Mononuclear cell (primary cell): Measurements from ENCODE around the gene LSM2. TPM values are rescaled to one million over a fixed set of nuclear protein-coding genes. Genes with fewer than 3 reads are reported as not detected.

Experiments used
- H3K27me3 ChIP-seq: 2 replicates; pipeline ENCODE4 v1.6.0; 2011; ENCODE audit warnings: low read length, control low read depth; ENCODE audit not compliant: insufficient read depth
- H3K4me1 ChIP-seq: 2 replicates; pipeline ENCODE4 v1.5.1; 2011; ENCODE audit warnings: mild to moderate bottlenecking, low read length, control low read depth; ENCODE audit not compliant: insufficient read depth
- H3K4me3 ChIP-seq: 2 replicates; pipeline ENCODE4 v1.5.1; 2011; ENCODE audit warnings: mild to moderate bottlenecking, low read length, moderate library complexity
- H3K9me3 ChIP-seq: 2 replicates; pipeline ENCODE4 v1.5.1; 2011; ENCODE audit warnings: low read depth, mild to moderate bottlenecking, control low read depth, low read length
- total RNA-seq: library from RNA; depleted of rRNA; stranded (reverse); fragments of >200 nt; gene quantifications from one replicate; pipeline ENCODE4 v1.2.3, GENCODE V29; 2012

The LSM2 gene
- total RNA-seq, 1 donor: 15.4 TPM

DNA sequence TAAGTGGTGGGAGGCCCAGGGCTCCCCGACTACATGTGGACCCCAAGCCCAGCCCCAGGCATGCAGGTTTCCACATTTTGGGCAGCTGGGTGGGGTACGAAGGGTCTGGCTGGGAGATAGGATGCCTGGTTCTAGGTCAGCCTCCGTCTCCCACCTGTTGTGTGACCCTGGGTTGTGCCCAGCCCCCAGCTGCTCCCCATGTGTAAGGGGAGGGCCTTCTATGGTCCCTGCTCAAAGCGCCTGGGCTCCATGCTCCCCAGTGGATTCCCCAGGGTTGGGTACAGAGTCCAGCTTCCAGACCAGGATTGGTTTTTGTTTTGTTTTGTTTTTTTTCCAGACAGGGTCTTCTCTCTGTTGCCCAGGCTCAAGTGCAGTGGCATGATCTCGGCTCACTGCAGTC is 28.6 kb downstream of the LSM2 start:
- Histone ChIP-seq H3K4me3 (no peak overlapping the region), H3K4me1 (peaks cover 20% of the 10 kb centered on the region), H3K9me3 (no peaks in the 10 kb centered on the region), H3K27me3 (no peaks in the 10 kb centered on the region)

DNA sequence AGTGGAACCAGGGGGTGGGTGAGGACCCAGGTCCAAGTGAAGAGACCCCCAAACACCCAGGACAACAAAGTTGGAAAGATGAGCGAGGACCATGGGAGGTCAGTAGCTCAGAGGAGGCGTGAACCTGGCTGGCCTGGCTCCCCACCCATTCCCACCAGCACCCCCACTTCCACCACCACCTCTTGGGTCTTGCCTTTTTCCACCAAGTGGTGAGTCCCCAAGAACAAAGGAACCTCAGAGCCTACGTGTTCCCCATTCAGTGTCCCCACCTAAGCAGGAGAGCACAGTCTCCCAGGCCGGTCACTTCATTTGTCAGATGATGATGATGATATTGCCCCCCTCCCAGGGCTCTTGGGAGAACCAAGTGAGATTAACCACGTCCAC is 29.1 kb downstream of the LSM2 start:
- no peaks in the 10 kb centered on the region for H3K27me3 ChIP-seq
- H3K9me3 ChIP-seq: no peaks in the 10 kb centered on the region
- peaks cover 26% of the 10 kb centered on the region for H3K4me1 ChIP-seq
- no peak overlapping the region for H3K4me3 ChIP-seq

DNA sequence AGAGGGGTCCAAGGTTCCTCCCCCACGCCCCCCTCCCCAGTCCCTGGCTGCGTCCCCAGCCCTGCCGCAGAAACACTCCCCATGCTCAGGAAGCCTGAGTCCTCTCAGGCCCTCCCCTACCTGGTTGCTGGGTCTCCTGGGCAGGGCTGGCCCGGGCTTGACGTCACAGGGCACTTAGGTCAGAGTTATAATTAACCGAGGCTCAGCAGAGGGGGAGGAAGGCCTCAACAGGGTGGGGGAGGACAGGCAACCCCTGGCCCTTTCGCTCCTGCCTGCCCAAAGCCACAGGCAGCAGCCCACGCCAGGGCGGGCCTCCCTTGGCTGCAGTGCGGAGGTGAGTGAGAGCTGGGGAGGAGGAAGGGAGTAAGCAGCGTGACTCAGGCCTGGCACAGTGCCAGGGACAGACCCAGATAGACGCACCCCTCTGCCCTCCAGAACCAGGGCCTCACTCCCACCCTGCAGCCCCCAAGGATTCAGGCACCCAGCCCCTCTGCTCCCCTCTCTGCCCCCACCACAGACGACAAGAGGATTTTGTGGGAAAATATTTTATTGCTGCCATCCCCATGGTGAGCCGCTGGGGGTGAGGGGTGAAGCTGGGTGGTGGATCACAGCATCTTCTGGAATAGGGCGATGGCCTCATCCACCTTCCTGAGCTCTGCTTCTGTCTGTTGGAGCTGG is 29.6 kb downstream of the LSM2 start, which contains the start of gene VWA7:
VWA7 (minus strand) TSS at position 340 of the 678 bp plus-strand sequence. CDS start 549 bp downstream, outside the sequence.
- H3K9me3 ChIP-seq: no peaks in the 10 kb centered on the region
- peaks cover 30% of the 10 kb centered on the region for H3K4me1 ChIP-seq
- no peak within 1 kb of the TSS for H3K4me3 ChIP-seq
- no peaks in the 10 kb centered on the region for H3K27me3 ChIP-seq

DNA sequence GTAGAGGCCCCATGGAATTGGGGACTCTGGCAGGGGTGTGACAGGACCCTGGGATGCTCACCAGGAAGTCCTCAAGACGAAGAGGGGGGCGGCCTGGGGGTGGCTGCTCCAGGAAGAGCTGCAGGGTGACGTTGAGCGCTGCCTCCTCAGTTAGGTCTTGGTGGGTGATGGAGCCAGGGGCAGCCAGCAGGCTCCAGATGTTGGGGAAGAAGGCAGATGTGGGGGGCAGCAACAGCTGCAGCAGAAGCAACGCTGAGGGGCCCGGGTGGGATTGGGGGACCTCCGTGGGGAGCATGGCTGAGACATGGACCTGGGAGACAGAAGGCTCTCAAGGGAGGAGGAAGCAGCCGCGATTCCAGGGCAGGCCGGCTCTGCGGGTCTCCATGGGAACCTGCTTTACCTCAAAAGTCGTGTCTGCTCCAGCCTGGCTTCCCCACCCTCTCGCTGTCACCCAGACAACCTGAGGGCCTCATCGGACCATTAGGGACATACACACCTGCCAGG is 30.2 kb downstream of the LSM2 start:
- Histone ChIP-seq H3K9me3 (no peaks in the 10 kb centered on the region), H3K4me3 (no peak overlapping the region), H3K27me3 (no peaks in the 10 kb centered on the region), H3K4me1 (peaks cover 32% of the 10 kb centered on the region)

DNA sequence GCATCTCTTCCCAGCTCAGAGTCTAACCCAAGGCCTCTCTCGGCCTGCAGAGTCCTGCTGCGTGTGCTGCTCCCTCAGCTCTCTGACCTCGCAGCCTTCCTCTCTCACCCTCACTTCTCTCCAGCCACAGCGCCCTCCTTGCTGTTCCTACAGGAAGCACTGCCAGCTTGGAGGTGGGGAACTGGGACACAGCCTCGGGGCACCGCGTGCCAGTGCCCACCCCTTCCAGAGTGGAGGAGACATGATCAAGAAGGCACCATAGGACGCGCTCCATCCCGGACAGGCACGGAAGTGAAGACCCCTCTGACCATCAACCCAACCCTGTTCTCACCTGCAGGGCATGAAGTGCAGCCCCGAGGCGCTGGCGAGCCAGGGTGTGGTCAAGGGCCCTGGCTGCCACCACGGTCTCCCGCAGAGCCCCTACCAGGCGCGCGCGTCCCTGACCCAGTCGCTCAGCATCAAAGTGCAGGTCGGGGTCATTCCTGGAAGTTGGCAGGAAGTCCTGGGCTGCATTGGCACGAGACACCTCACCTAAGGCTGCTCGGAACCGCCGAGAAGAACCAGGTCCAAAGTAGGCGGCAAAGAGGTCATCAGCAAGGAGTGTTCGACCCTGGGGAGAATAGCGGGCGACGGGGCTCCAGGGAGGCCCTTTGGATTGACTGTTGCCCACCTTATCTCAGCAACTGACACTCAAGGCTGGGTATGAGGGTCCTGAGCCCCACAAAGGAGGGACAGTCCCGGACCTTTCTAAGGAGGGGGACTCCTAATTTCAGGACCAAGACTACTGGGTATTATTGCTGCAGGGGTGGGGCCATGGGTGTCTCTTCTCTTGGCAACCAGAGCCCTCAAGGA is 30.9 kb downstream of the LSM2 start:
- peaks cover 32% of the 10 kb centered on the region for H3K4me1 ChIP-seq
- no peaks in the 10 kb centered on the region for H3K9me3 ChIP-seq
- no peak overlapping the region for H3K4me3 ChIP-seq
- no peaks in the 10 kb centered on the region for H3K27me3 ChIP-seq

DNA sequence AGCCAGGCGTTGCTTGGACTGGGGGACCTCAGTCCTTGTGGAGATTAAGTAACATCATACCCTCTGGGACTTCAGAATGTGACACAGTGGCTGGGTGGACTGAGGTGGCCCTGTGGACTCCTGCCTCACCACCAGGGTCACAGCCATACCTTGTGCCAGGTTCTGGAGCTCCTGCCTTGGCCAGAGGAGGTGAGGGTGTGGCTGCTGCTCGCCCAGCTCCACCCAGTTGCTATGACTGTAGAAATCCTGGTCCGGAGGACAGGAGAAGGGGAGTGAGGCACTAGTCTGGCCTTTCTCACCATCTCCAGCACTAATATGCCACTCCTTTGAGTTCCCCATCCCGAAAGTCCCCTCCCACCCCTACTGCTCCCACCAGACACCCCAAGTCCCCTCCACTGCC is 31.6 kb downstream of the LSM2 start:
- no peaks in the 10 kb centered on the region for H3K9me3 ChIP-seq
- H3K4me3 ChIP-seq: no peak overlapping the region
- peaks cover 32% of the 10 kb centered on the region for H3K4me1 ChIP-seq
- H3K27me3 ChIP-seq: no peaks in the 10 kb centered on the region

DNA sequence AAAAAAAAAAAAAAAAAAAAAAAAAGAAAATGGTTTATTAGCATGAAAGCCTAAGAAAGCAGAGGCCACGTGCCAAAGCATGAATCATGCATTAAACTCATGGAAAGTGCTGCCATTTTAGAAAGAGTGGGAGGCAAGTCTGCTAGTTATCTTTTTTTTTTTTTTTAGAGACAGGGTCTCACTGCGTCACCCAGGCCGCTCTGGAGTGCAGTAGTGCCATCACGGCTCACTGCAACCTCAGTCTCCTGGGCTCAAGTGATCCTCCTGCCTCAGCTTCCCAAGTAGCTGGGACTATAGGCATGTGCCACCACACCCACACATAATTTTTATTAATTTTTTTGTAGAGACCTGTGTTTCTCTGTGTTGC is 34.8 kb downstream of the LSM2 start:
- H3K4me1 ChIP-seq: peaks cover 46% of the 10 kb centered on the region
- H3K9me3 ChIP-seq: no peaks in the 10 kb centered on the region
- no peak overlapping the region for H3K4me3 ChIP-seq
- H3K27me3 ChIP-seq: no peaks in the 10 kb centered on the region

DNA sequence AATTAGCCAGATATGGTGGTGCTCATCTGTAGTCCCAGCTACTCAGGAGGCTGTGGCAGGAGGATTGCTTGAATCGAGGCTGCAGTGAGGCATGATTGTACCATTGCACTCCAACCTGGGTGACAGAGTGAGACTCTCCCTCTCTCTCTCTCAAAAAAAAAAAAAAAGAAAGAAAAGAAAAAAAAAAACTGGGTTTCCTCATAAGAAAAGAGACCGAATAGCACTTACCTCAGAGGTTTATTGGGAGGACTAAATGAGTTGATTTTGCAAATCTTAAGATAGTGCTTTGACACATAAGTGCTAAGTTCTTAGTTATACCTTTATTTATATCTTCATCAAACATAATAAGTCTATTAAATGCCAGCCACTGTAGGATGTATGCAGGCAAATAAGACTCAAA is 35.9 kb downstream of the LSM2 start:
- no peaks in the 10 kb centered on the region for H3K9me3 ChIP-seq
- peaks cover 35% of the 10 kb centered on the region for H3K4me1 ChIP-seq
- no peaks in the 10 kb centered on the region for H3K27me3 ChIP-seq
- H3K4me3 ChIP-seq: no peak overlapping the region

DNA sequence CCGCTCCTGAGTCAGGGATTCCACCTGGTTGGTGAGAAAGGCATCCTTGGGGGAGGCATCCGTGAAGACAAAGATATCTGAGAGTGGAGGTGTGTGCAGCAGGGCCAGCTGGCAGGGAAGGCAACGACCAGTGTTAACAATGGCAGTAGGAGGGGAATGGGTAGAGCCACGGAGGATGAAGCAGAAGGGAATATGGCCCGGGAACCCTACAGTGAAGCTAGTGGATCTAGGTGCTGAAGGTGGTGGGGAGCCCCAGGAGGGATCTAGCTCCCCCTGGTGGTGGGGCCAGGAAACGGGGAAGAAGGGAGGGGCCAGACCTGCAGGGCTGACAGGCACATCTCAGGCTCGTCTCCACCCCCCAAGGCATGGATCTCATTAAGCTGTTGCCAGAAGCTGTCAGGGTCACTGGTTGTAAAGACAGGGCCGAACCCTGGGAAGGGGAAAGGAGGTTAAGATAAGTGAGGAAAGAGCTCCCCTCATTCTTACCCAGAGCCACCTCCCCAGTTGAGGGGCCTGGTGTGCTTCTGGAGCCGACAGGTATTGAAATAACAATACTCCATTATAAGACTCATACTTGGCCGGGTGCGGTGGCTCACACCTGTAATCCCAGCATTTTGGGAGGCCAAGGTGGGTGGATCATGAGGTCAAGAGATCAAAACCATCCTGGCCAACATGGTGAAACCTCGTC is 36.9 kb downstream of the LSM2 start:
- no peak overlapping the region for H3K4me3 ChIP-seq
- H3K9me3 ChIP-seq: no peaks in the 10 kb centered on the region
- H3K4me1 ChIP-seq: peaks cover 35% of the 10 kb centered on the region
- no peaks in the 10 kb centered on the region for H3K27me3 ChIP-seq

DNA sequence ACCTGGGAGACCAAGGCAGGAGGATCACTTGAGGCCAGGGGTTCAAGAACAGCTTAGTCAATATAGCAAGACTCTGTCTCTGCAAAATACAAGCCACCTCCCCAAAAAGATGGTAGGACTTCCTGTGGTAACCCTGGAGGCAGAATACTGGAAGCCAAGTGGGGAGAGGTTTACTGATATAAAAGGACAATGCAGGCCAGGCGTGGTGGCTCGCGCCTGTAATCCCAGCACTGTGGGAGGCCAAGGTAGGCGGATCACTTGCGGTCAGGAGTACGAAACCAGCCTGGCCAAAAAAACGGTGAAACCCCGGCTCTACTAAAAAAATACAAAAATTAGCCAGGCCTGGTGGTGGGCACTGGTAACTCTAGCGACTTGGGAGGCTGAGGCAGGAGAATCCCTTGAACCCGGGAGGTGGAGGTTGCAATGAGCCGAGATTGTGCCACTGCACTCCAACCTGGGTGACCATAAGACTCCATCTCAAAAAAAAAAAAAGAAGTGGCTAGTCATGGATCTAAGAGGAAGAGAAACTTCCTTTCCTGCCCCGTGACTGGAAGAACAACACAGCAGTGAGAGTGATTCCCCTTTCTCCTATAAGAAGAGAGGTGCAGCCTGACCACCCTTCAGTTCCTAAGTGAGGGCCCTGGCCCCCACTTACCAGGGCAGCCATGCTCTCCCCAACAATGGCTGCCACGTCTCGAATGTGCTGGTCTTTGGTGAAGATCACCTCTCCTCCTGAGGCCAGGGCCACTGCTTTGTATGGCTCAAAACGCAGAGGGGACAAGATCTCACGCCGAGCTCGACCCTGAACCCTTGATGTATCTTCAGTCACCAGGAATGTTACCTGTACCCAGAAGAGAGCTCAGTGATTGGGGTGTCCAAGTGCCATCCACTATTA is 38.2 kb downstream of the LSM2 start:
- Histone ChIP-seq H3K4me3 (no peak overlapping the region), H3K4me1 (peaks cover 35% of the 10 kb centered on the region), H3K27me3 (no peaks in the 10 kb centered on the region), H3K9me3 (no peaks in the 10 kb centered on the region)

DNA sequence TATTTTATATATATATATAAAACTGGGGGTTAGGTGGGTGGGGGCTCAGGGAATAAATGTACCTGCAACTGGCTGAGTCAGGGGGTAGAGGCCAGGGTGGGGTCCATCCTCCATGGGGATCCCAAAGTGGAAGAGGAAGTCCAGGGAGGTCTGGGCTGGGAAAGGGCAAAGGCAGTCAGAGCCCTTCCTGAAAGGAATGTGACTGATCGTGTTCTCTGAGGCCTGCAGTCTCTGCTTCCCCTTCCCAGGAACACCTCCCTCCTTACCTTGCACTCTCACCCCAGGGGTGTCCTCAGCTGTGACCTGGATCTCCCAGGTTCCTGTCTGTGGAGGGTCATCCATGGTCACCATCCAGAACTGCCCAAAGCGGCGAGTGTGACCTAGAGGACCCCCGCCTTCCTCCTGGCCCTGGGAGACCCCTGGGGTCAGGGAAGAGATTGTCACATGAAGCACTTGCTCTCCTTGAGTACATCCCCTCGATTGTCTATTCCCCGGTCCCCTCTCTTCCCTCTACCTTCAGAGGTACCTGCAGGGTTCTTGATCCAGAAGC is 39.6 kb downstream of the LSM2 start:
- Histone ChIP-seq H3K9me3 (no peaks in the 10 kb centered on the region), H3K4me1 (peaks cover 22% of the 10 kb centered on the region), H3K27me3 (no peaks in the 10 kb centered on the region), H3K4me3 (no peak overlapping the region)

DNA sequence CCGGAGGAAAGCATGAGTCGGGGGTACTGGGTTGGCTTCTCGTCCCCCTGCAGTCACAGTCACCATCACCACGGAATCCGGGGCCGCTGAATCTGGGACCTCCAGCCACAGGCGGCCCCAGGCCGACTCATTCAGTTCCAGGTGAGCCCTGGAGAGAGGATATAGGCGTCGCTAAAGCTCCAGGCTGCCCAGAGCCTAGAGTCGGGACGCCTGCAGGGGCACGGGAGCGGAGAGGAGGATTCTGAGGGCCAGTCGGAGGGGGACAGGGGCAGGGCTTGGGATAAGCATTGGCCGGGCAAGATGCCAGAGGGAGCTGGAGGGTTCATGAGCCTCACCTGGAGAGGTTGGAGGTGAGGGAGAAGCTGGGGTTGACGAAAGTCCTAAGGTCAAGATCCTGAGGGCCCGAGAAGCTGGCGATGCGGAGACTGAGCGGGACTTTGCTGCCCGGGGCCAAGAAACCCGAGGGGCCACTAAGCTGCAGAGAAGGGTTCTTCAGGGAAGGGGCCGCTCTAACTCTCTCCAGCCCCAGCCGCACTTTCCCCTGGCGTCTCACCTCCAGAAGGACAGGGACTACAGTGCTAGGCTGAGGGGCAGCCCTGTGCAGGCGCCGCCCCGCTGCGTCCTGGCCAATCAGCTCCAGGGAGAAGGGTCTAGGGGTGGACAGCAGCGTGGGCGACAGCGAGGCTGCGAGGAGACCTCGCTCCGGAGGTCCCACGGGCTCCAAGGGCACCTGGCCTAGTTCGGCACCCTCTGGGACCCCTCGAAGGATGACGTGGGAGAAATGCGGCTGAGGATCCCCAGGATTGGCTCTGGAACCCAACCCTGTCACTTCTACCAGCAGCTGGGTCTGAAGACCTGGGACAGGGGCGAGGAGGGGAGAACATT is 40.6 kb downstream of the LSM2 start:
- Histone ChIP-seq H3K4me1 (peaks cover 20% of the 10 kb centered on the region), H3K9me3 (no peaks in the 10 kb centered on the region), H3K4me3 (no peak overlapping the region), H3K27me3 (no peaks in the 10 kb centered on the region)

DNA sequence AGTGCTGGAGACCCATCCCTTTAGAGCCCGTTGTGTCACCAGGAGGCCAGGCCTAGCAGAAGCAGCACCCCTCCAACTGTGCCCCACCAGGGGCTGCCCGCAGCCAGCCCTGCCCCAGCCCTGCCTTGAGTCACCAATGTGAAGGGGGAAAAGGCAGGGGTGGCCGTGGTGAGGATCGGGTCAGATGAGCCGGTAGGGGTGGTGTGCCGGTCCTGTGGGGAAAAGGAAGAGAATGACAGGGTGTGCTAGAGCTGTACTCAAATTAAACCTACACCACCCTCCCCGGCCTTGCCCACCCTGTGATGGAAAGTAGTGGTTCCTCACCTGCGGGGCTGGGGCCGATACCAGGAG is 41.2 kb downstream of the LSM2 start:
- H3K9me3 ChIP-seq: no peaks in the 10 kb centered on the region
- H3K4me3 ChIP-seq: no peak overlapping the region
- peaks cover 20% of the 10 kb centered on the region for H3K4me1 ChIP-seq
- H3K27me3 ChIP-seq: no peaks in the 10 kb centered on the region
